Ishikawa (cell line): ENCODE measurements around the gene HELT.

Experiments used
- CEBPB ChIP-seq: IDR thresholded peaks from 2 replicates; pipeline ENCODE4 v1.6.1; 2012
- CREB1 ChIP-seq: IDR thresholded peaks from 2 replicates; pipeline ENCODE4 v1.6.1; 2012; ENCODE audit warnings: low read depth
- EGR1 ChIP-seq: IDR thresholded peaks from 2 replicates; pipeline ENCODE4 v1.6.1; 2012
- EP300 ChIP-seq: IDR thresholded peaks from 2 replicates; pipeline ENCODE4 v1.6.1; 2012; ENCODE audit warnings: borderline replicate concordance
- FOXM1 ChIP-seq: IDR thresholded peaks from 2 replicates; pipeline ENCODE4 v1.6.1; 2012; ENCODE audit warnings: low read depth, borderline replicate concordance
- RAD21 ChIP-seq: IDR thresholded peaks from 2 replicates; pipeline ENCODE4 v1.6.1; 2012; ENCODE audit warnings: low read depth
- TAF1 ChIP-seq: IDR thresholded peaks from 2 replicates; pipeline ENCODE4 v1.6.1; 2012; ENCODE audit warnings: low read depth, mild to moderate bottlenecking
- TEAD4 ChIP-seq: IDR thresholded peaks from 2 replicates; pipeline ENCODE4 v1.6.1; 2012
- YY1 ChIP-seq: IDR thresholded peaks from 2 replicates; pipeline ENCODE4 v1.6.1; 2012; ENCODE audit warnings: low read depth
- TF ChIP-seq, protein P1 (sequence below): IDR thresholded peaks from 2 replicates; pipeline ENCODE4 v1.6.1; 2012
- TF ChIP-seq, protein P2 (sequence below): IDR thresholded peaks from 2 replicates; pipeline ENCODE4 v1.6.1; 2012; ENCODE audit warnings: low read depth, mild to moderate bottlenecking

DNA sequence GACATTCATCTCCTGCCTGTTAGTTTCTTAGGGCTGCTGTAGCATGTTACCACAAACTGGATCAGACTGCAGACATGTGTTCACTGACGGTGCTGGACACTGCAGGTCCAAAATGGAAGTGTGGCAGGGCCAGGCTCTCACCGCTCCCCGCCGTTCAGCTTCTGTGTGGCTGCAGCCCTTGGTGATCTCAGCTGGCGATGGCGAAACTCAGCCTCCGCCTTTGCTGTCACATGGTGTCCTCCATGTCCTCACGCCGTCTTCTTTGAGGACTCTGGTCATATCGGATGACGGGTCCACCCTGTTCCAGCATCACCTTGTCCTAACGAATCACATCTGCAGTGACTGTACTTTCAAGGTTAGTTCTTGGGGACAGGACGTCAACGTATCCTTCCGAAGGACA, 25.9 kb upstream of the HELT start:
- TF ChIP-seq TEAD4 (no peak), YY1 (no peak), CREB1 (no peak), EGR1 (no peak), CEBPB (no peak), RAD21 (no peak), TAF1 (no peak), EP300 (no peak), FOXM1 (no peak)
- TF ChIP-seq, protein P1, sequence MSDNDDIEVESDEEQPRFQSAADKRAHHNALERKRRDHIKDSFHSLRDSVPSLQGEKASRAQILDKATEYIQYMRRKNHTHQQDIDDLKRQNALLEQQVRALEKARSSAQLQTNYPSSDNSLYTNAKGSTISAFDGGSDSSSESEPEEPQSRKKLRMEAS, result no peak
- TF ChIP-seq, protein P2, sequence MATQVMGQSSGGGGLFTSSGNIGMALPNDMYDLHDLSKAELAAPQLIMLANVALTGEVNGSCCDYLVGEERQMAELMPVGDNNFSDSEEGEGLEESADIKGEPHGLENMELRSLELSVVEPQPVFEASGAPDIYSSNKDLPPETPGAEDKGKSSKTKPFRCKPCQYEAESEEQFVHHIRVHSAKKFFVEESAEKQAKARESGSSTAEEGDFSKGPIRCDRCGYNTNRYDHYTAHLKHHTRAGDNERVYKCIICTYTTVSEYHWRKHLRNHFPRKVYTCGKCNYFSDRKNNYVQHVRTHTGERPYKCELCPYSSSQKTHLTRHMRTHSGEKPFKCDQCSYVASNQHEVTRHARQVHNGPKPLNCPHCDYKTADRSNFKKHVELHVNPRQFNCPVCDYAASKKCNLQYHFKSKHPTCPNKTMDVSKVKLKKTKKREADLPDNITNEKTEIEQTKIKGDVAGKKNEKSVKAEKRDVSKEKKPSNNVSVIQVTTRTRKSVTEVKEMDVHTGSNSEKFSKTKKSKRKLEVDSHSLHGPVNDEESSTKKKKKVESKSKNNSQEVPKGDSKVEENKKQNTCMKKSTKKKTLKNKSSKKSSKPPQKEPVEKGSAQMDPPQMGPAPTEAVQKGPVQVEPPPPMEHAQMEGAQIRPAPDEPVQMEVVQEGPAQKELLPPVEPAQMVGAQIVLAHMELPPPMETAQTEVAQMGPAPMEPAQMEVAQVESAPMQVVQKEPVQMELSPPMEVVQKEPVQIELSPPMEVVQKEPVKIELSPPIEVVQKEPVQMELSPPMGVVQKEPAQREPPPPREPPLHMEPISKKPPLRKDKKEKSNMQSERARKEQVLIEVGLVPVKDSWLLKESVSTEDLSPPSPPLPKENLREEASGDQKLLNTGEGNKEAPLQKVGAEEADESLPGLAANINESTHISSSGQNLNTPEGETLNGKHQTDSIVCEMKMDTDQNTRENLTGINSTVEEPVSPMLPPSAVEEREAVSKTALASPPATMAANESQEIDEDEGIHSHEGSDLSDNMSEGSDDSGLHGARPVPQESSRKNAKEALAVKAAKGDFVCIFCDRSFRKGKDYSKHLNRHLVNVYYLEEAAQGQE, result no peak
